NOMO-1 treated with DMSO at 0.1 percent for 48 hours (cell line): ENCODE results near the gene SERINC2.
"Not testable (repeated sequence)": the region's sequence is repeated elsewhere in the genome, so short reads cannot be mapped to it uniquely, and the experiment has no call there.

ENCODE experiments used
- DNase-seq: peaks from one replicate; lab custom pipeline; 2025; ENCODE audit not compliant: unreplicated experiment; lab: John Stamatoyannopoulos, UW

SERINC2 gene

DNA sequence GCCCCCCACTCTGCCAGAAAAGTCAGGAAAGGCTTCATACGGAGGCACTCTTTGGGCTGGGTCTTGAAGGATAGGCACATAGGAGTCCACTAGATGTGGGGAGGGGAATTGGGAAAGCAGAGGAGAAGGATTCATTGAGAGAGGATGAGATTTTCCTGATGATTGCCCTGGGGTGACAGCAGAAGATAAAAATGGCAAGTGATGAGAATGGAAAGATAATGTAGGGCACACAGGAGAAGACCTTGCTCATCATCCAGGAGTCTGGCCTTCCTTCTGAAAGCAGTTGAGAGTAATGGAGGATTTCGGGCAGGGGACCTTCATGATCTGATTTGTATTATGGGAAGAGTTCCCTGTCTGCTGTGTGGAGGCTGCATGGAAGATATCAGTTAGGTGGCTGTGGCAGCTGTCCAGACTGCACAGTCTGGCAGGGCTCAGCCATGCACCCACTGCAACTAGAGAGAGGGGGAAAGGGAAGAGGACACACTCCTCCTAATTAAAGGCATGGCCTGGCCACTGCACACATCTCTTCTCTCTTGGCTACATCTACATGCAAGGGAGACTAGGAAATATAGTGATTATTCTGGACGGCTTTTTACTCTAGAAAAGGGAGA is 30.5 kb upstream of the SERINC2 start:
- DNase-seq: no peak

GRCh38 chr1:31383967-31384366 is 29.0 kb upstream of the SERINC2 start:
- DNase-seq: no peak

GRCh38 chr1:31386576-31387243 is 26.3 kb upstream of the SERINC2 start:
- not testable (repeated sequence) for DNase-seq

DNA sequence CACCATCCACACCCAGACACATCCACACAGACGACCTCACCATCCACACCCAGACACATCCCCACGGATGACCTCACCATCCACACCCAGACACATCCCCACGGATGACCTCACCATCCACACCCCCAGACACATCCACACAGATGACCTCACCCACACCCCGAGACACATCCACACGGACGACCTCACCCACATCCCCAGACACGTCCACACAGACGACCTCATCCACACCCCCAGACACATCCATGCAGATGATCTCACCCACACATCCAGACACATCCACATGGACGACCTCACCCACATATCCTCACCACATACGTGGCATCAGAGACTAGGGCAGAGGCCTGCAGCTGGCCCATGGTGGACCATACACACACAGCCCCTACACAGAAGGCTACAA is 25.4 kb upstream of the SERINC2 start:
- no peak for DNase-seq

DNA sequence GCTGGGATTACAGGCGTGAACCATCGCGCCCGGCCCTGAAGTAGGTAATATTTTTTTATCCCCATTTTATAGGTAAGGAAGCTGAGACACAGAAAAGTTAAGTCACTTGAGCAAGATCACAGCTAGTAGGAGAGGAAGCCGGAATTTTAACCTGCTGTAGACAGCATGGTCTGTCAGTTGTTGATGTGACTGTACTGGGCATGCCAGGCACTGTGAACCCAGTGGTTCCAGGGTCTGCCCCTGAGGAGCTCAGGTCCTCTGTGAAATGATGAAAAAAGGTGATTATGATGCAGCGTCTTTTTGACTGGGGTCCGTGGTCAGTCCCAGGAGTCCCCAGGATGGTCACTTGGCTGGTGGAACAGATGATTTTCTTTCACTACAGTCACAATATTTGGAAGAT is 23.4 kb upstream of the SERINC2 start:
- no peak for DNase-seq

- no peak for DNase-seq
Observed at GRCh38 chr1:31390071-31390470, 22.9 kb upstream of the SERINC2 start.

DNA sequence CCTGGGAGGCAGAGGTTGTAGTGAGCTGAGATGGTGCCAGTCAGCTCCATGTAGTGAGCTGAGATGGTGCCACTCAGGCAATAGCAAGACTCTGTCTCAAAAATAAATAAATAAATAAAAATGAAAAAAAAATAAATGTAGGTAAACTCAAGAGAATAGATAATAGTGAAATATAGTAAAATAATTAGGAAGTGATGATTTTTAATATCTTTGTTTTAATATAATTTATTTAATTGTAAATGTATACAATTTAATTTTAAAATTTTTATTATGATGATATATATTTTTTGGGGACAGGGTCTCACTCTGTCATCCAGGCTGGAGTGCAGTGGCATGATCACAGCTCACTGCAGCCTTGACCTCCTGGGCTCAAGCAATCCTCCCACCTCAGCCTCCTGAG is 19.6 kb upstream of the SERINC2 start:
- DNase-seq: no peak

DNA sequence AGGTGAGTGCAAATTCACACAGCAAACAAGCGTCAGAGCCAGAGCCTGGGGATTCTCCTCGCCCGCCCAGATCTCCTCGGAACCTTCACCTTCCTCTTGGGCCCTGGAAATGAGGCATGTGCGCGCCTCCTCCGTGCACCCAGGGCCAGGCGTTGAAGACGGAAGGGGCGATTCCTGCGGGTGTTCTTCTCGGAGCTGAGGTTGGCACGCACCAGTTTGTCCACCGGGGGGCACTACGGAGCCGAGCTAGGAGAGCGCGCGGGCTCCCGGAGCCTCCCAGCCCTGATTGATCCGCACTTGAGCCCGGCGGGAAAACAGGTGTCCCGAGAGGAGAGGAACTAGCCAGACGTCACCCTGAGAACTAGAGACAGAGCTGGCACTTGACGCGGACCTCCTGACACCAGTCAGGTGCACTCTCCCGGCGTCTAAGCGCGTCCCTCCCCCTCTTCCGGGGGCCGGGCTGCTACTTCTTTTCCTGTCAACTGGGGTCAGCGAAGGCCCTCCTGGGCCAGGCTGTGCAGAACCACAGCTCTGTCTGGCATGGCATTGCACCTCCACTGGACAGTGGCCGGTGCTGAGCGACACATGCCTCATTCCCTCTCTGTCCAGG is 18.3 kb upstream of the SERINC2 start:
- DNase-seq: peak; percentile 65

DNA sequence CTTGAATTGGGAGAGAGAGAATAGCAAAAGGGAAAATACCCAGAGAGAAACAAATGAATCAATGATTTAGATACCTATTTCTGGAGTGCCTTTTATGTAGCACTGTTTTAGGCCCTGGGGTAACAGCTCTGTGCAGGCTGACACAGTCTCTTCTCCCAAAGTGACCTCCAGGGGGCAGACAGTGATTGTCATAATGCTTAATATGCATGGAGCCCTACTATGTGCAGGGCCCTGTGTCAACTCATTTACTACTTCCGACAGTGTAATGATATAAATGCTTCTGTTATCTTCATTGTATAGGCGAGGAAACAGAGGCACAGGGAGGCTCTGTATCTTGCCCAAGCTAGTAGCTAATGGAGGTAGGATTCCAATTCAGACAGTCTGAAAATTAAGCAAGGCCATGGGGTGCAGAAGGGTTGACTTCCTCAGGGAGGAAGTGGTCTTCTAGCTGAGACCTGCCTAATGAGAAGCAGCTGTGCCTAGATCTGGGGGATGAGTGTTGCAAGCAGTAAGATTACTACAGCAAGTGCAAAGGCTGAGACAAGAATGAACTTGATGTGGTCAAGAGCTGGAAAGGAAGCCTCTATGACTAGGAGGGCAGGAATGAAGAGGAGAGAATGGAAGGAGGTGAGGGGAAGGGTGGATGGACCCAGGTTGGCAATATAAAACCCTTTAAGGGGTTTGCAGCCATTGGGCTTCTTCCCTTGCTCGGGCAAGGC is 16.2 kb upstream of the SERINC2 start:
- DNase-seq: peak; percentile 82

DNA sequence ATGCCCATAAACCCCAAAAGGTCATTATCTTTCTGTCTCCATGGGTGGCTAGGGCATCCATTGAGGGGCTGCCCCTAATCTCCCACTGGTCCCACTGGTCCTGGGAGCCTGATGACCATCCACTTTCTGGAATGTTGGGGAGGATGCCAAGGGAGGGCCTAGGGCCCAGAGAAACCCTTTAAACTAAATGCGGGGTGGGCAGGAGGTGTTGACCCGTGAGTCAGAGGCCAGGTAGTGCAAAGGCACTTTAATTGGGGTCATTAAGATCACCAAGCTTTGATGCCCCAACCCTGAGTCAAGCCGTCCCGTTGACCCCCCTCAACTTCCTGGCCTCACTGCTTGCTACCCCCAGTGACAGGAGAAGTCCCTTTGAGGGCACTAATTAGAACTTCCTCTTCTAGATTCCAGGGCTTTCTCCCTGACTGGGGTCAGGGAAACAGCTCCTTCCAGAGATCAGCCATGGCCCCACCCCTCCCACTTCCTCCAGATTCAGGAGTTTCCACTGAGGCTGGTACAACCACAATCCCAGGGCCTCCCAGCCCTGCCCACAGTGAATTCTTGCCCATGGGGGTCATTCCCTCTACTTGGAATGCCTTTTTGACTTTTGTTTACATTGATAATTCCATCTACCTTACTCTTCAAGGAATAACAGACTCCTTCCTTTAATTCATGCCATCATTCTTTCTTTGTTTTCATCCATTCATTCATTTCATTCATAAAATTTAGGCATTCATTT is 15.5 kb upstream of the SERINC2 start:
- no peak for DNase-seq

GRCh38 chr1:31398246-31398645 is 14.8 kb upstream of the SERINC2 start:
- DNase-seq: no peak

- no peak for DNase-seq
Observed at GRCh38 chr1:31399976-31400375, 13.0 kb upstream of the SERINC2 start.

GRCh38 chr1:31400393-31400792 is 12.6 kb upstream of the SERINC2 start:
- DNase-seq: peak; percentile 69

- DNase-seq: no peak
Observed at GRCh38 chr1:31401241-31401640, 11.8 kb upstream of the SERINC2 start.

DNA sequence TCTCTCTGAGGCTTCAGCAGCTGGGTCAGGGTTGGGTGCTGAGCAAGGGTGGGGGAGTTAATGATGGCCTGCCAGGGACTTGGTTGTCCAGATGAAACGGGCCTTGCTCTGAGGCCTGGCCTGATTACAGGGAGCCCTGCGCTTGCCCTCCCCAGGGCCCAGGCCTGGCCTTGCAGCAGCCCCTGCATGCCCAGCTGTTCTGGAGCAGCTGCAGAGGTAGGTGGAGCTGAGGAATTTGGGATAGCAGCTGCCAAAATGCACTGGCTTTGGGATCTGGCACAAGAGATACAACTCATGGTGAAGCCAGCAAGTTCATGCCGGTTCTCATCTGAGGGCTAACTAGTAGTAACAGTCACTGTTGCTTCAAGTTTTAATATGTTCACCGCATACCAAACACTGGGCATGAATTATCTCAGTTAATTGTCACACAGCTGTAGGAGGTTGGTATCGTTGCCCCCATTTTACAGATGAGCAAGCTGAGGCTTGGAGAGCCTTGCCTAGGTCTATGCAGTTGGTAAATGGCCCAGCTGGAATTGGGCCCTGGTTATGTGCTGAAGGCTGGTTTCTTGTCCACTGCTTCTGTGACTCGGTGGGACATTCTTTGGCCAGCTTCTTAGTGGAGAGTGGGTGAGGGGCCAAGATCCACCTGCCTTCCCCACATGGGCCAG is 7.3 kb upstream of the SERINC2 start:
- DNase-seq: no peak

DNA sequence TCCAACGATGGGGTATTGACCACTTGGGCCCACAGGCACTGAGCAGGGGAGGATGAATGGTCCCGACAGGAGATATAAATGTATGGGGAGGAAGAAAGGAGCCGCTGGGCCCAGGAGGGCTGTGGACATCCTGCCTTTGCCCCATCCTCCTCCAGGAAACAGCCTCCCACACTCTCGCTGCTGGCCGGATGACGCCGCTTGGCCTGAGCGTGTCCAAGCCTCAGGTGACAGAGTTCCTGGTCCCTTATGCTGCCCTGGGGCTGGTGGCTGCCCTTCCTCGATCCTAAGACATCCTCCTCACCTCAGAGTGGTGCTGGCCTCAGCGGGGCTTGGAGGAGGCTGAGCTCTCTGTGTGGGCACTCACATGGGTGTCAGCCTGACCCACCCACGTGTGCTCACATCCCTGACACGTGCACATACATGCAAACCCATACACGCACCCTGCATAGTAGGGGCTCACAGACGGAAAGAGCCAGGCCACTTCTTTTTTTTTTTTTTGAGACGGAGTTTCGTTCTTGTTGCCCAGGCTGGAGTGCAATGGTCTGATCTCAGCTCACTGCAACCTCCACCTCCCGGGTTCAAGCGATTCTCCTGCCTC is 5.9 kb upstream of the SERINC2 start:
- no peak for DNase-seq

DNA sequence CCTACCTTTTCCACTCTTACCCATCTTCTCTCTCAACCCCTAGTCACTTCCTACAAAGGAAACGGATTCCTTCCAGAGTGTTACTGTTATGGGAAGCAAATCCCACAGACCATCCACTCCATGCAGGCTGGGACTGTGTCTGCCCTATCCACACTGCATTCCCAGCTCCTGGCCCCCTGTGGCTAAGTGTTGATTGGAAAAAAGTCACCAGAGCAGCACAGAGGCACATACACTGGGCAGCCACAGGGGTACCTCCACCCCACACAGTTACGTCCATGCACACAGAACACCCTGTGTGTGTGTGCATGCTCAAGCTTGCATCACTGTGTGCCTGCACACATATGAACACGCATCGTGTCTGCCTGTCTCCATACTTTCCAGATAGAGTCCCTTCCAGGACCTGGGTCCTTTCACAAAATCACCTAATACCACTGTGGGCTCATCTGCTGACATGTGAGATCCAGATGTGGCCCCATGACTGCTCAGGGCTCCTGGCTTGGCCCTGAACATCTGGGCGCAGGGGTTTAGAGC is 4.2 kb upstream of the SERINC2 start:
- DNase-seq: no peak

DNA sequence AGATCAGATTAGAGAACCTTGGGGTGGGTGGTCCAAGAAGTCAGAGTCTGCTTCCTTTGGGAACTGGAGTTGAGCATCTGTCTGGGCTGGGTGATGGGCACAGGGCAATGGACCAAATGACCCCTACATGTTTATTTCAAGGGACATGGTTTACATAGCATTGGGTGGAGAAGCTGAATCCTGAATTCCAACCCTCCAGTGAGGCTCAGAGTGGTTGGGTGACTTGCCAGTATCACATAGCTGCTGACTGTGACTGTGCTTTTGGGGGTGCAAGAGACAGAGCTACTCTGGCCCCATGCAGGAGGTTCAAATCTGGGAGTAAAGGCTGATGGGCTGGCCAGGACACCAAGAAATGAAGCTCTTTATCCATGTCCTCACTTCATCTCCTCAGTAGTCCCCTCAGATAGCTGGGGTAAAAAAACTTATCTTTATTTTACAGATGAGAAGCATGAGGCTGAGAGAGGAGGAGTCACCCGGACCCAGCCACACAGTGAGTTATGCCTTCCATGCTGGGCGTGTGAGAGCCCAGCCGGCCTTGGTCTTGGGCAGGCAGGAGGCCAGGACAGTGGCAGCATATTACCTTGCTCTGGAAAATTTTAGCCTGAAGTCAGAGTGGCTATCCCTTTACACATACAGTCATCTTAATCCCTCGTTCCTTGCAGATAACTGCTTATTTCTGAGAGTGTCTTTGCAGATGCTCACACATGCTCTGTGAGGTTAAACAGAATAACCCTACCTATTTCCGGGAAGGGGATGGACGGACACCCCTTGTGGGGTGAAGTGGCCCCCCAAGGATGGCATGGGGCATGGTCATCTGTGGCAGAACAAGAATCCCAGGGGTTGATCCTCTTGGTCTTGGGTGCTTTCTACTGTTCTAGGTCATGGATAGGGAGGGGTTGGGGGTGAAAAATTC is 2.8 kb upstream of the SERINC2 start:
- DNase-seq: no peak

GRCh38 chr1:31410871-31411270 is 2.1 kb upstream of the SERINC2 start:
- no peak for DNase-seq
